ENCODE results near the gene SLITRK4.

DNA sequence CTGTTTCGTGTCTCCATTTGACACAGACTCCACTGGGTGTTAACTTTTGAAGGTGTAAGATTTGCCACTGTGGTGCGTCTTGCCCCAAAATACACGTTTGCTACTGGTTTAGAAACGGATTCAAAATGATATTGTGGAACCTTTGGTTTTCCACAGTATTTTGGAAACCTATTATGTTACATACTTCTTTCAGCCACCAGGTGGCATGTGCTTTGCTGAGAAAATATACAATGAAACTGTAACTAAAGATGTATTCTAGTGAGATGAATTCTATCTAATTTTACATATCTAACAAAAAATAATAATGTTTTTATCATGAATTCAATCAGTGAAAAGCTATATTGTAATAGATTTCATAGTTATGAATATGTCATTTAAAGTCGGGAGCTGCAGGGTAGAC is 28.4 kb upstream of the SLITRK4 start:
- TF ChIP-seq, protein P1, sequence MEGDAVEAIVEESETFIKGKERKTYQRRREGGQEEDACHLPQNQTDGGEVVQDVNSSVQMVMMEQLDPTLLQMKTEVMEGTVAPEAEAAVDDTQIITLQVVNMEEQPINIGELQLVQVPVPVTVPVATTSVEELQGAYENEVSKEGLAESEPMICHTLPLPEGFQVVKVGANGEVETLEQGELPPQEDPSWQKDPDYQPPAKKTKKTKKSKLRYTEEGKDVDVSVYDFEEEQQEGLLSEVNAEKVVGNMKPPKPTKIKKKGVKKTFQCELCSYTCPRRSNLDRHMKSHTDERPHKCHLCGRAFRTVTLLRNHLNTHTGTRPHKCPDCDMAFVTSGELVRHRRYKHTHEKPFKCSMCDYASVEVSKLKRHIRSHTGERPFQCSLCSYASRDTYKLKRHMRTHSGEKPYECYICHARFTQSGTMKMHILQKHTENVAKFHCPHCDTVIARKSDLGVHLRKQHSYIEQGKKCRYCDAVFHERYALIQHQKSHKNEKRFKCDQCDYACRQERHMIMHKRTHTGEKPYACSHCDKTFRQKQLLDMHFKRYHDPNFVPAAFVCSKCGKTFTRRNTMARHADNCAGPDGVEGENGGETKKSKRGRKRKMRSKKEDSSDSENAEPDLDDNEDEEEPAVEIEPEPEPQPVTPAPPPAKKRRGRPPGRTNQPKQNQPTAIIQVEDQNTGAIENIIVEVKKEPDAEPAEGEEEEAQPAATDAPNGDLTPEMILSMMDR (conservative IDR thresholded peaks at IDR 0.05 in 1 of 2, IDR thresholded peaks at IDR 0.05 in 1 of 2; ENCODE audit: low read depth in 1 of 2, low read length in 2 of 2): peak in 1 of 2 donors; percentile 30
- no peak for TF ChIP-seq EZH2 (IDR thresholded peaks at IDR 0.05; ENCODE audit: low read length, missing control alignments)
